Inferior parietal cortex (tissue), 1 donor: ENCODE results near the gene SEC61A1.

Source experiments
- DNase-seq: peaks from one replicate; pipeline ENCODE4 v3.0.0-alpha.2; 2016; ENCODE audit errors: extremely low spot score

SEC61A1 gene

GRCh38 chr3:128113817-128114794 lies 61.9 kb downstream of the SEC61A1 start:
- no peak for DNase-seq
